GM20000 (cell line): Measurements from ENCODE around the gene INTS2.

ENCODE experiments used
- DNase-seq: peaks from one replicate; pipeline ENCODE4 v3.0.0; 2012; ENCODE audit warnings: low spot score
- CTCF ChIP-seq: IDR thresholded peaks from 2 replicates; pipeline ENCODE4 v1.5.1; 2012; ENCODE audit warnings: mild to moderate bottlenecking, control low read depth; ENCODE audit errors: extremely low read depth, missing control alignments

The INTS2 gene

GRCh38 chr17:61884864-61885263 is 42.9 kb downstream of the INTS2 start:
- TF ChIP-seq CTCF = no peak
- DNase-seq = no peak

- no peak for TF ChIP-seq CTCF
- DNase-seq = no peak
Observed at GRCh38 chr17:61880589-61881102, 47.1 kb downstream of the INTS2 start.

- no peak for DNase-seq
- no peak for TF ChIP-seq CTCF
Observed at GRCh38 chr17:61878984-61879612, 48.7 kb downstream of the INTS2 start.

GRCh38 chr17:61878520-61878919 is 49.3 kb downstream of the INTS2 start:
- no peak for DNase-seq
- TF ChIP-seq CTCF = no peak

- DNase-seq = no peak
- TF ChIP-seq CTCF = no peak
Observed at GRCh38 chr17:61877837-61878236, 49.9 kb downstream of the INTS2 start.

GRCh38 chr17:61875804-61876203 is 52.0 kb downstream of the INTS2 start:
- TF ChIP-seq CTCF = no peak
- no peak for DNase-seq

GRCh38 chr17:61875285-61875684 is 52.5 kb downstream of the INTS2 start:
- TF ChIP-seq CTCF = no peak
- no peak for DNase-seq
